GM21515 (cell line): ENCODE measurements around the gene GPR45.
"Not testable (repeated sequence)": the region's sequence is repeated elsewhere in the genome, so short reads cannot be mapped to it uniquely, and the experiment has no call there.

ENCODE experiments used
- ATAC-seq: cut with Tn5 transposase; IDR thresholded peaks from one replicate; pipeline ENCODE4 v1.9.1; 2021; ENCODE audit not compliant: unreplicated experiment

The GPR45 gene

GRCh38 chr2:105241443-105241842 lies at the start of gene GPR45:
GPR45 (plus strand) TSS chr2:105241743; CDS start chr2:105241859, 116 bp downstream.
- no peak for ATAC-seq

- ATAC-seq: no peak
Measured at GRCh38 chr2:105194022-105194675, 47.4 kb upstream of the GPR45 start.

- no peak for ATAC-seq
Measured at GRCh38 chr2:105196651-105197050, 44.9 kb upstream of the GPR45 start.

- ATAC-seq: no peak
Measured at GRCh38 chr2:105215586-105216192, 25.9 kb upstream of the GPR45 start.

GRCh38 chr2:105220604-105221003 lies 20.9 kb upstream of the GPR45 start:
- ATAC-seq: no peak

GRCh38 chr2:105224444-105224843 lies 17.1 kb upstream of the GPR45 start:
- no peak for ATAC-seq

GRCh38 chr2:105231232-105231619 lies 10.3 kb upstream of the GPR45 start:
- ATAC-seq: no peak

- ATAC-seq: no peak
Measured at GRCh38 chr2:105235388-105236059, 6.0 kb upstream of the GPR45 start.

- ATAC-seq: no peak
Measured at GRCh38 chr2:105236060-105236424, 5.5 kb upstream of the GPR45 start.

GRCh38 chr2:105237045-105237765 lies 4.3 kb upstream of the GPR45 start:
- no peak for ATAC-seq

- no peak for ATAC-seq
Measured at GRCh38 chr2:105238664-105239240, 2.8 kb upstream of the GPR45 start.

GRCh38 chr2:105239924-105240323 lies 1.6 kb upstream of the GPR45 start:
- no peak for ATAC-seq

- no peak for ATAC-seq
Measured at GRCh38 chr2:105242286-105242993, 897 bp downstream of the GPR45 start.

GRCh38 chr2:105243961-105244360 lies 2.4 kb downstream of the GPR45 start:
- no peak for ATAC-seq

GRCh38 chr2:105244451-105244850 lies 2.9 kb downstream of the GPR45 start:
- ATAC-seq: no peak

GRCh38 chr2:105248316-105249070 lies 7.0 kb downstream of the GPR45 start:
- no peak for ATAC-seq

GRCh38 chr2:105249181-105249580 lies 7.6 kb downstream of the GPR45 start:
- ATAC-seq: no peak

GRCh38 chr2:105249891-105250290 lies 8.3 kb downstream of the GPR45 start:
- no peak for ATAC-seq

- ATAC-seq: not testable (repeated sequence)
Measured at GRCh38 chr2:105251016-105251648, 9.6 kb downstream of the GPR45 start.

GRCh38 chr2:105252271-105252670 lies 10.7 kb downstream of the GPR45 start:
- no peak for ATAC-seq
